22Rv1 (cell line): ENCODE measurements around the gene LOXL1.

Experiments used
- H3K27ac ChIP-seq: fragments of 450-650 bp; 2 replicates; pipeline ENCODE4 v1.5.1; 2017
- ZFX ChIP-seq: fragments of 450-650 bp; IDR thresholded peaks from 2 replicates; pipeline ENCODE4 v1.6.1; 2017; ENCODE audit warnings: antibody characterized with exemption, borderline replicate concordance
- TF ChIP-seq, protein P1 (sequence below): fragments of 450-650 bp; IDR thresholded peaks from 2 replicates; pipeline ENCODE4 v1.5.1; 2017; ENCODE audit warnings: mild to moderate bottlenecking

LOXL1 gene

DNA sequence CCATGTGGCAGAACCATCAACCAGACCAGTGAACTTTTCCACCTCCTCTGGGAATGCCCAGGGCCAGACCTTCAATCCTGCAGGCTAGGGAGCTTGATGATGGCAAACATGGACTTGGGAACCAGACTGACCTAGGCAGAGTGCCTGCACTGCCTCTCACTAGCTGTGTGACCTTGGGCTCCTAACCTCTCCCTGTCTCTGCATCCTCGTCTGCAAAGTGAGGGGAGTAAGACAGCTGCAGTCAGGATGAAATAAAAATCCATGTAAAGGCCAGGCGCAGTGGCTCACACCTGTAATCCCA, 17.5 kb upstream of the LOXL1 start:
- no peak overlapping the region for H3K27ac ChIP-seq
- no peak for TF ChIP-seq ZFX
- TF ChIP-seq, protein P1, sequence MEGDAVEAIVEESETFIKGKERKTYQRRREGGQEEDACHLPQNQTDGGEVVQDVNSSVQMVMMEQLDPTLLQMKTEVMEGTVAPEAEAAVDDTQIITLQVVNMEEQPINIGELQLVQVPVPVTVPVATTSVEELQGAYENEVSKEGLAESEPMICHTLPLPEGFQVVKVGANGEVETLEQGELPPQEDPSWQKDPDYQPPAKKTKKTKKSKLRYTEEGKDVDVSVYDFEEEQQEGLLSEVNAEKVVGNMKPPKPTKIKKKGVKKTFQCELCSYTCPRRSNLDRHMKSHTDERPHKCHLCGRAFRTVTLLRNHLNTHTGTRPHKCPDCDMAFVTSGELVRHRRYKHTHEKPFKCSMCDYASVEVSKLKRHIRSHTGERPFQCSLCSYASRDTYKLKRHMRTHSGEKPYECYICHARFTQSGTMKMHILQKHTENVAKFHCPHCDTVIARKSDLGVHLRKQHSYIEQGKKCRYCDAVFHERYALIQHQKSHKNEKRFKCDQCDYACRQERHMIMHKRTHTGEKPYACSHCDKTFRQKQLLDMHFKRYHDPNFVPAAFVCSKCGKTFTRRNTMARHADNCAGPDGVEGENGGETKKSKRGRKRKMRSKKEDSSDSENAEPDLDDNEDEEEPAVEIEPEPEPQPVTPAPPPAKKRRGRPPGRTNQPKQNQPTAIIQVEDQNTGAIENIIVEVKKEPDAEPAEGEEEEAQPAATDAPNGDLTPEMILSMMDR = no peak

DNA sequence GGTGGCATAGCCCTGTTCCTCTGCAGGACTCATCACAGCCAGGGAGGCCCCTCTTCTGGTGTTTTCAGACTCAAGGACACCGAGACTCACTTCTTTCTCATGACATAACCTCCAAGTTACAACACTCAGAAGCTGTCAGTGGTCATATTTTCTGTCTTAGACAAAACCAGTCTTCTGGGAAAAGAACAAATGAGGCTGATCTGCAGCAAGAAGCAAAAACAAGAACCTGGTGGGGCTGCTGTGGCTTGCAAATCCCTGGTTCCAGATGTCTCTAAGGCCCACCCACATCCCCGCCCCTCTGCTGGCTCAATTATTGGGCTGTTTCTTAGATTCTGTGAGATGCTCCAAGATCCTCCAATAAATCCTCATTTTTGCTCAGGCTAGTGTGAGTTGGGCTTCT, 16.6 kb upstream of the LOXL1 start:
- H3K27ac ChIP-seq = no peak overlapping the region
- TF ChIP-seq, protein P1 = no peak
- no peak for TF ChIP-seq ZFX

DNA sequence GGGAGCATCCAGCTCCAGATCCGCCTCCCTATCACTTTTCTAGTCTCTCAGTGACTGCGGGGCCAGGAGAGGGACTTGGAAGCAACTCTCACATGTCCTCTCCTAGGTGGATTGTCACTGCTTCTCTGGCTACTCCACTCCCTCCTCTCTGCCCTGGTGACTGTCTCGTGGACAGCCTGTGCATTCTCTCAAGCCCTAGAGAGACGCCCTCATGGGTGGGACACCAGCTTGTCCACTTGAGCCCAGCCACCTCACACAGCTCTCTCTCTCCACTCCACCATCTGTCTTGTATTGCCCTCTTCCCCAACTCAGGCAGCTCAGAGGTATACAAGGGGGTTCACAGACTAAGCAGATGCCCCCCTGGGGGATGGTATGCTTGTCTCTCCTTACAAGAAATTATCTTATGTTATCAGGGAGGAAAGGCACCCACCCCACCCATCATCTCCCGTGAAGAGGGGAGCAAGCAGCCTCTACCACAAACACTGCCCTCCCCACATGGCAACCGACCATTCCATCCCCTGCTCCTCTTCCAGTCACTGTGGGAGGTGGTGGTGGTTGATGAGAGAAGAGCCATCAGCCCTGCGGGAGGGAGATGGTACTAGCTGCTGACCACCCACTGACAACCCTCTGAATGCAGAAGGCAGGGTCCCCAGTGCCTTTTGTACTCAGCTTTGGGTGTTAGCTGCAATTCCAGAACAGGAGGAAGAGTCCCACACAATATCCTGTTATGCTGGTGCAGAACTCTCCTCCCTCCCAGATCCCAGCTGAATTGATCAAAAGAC, 15.5 kb upstream of the LOXL1 start:
- no peak overlapping the region for H3K27ac ChIP-seq
- TF ChIP-seq, protein P1 = no peak
- TF ChIP-seq ZFX = no peak

DNA sequence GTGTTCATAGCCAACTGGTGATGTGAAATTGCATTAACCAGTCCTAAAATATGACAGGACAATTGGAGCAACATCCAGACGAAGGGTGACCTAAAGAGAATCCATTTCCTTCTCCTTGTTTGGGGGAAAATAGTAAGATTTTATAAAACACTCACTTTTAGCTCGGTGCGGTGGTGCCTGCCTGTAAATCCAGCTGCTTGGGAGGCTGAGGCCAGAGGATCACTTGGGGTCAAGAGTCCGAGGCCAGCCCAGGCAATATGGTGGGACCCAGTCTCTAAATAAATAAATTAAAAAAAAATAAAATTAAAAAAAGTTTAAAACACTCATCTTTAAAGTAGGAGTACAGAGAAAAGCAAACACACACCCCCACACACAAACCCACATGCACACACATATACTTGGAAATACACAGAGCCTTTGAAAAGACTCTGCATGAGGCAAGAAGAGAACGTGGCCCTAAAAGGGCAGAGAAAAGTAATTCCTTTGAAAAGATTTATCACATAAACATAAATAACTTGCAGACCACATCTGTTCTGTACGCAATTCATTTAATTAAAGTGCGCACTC, 14.1 kb upstream of the LOXL1 start:
- TF ChIP-seq, protein P1 = no peak
- no peak for TF ChIP-seq ZFX
- no peak overlapping the region for H3K27ac ChIP-seq

DNA sequence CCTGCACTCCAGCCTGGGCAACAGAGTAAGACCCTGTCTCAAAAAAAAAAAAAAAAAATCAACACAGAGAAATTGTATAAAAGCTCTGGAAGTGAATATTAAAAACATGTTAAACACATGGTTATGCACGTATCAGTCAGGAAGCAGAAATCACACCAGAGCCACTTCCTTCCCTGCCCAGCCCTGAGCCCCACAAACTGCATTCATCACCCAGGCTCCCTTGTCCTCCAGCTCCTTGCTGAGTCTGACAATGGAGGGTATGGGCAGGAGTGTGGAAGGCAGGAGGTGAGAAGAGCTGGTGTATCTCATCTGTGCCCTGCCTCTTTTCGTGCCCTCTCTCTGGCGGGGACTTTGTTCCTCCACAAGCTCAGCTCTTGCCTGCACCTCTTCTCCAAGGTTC, 12.1 kb upstream of the LOXL1 start:
- no peak overlapping the region for H3K27ac ChIP-seq
- TF ChIP-seq, protein P1 = no peak
- no peak for TF ChIP-seq ZFX

DNA sequence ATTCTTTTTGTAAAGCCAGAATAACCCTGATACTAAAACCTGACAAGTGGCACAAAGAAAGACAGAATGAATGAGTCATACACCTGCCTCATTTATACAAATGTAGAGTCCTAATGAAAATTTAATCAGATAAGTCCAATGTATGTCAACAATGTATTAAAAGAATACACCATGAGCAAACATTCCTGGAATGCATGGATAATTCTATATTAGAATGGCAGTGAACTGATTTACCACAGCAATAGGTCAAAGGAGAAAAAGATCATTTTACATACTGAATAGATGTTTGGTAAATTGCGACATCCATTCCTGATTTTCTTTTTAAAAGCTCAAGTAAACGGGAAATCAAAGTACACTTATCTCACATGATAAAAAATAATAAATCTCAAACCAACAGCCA, 11.2 kb upstream of the LOXL1 start:
- TF ChIP-seq ZFX = no peak
- TF ChIP-seq, protein P1 = no peak
- H3K27ac ChIP-seq = no peak overlapping the region

DNA sequence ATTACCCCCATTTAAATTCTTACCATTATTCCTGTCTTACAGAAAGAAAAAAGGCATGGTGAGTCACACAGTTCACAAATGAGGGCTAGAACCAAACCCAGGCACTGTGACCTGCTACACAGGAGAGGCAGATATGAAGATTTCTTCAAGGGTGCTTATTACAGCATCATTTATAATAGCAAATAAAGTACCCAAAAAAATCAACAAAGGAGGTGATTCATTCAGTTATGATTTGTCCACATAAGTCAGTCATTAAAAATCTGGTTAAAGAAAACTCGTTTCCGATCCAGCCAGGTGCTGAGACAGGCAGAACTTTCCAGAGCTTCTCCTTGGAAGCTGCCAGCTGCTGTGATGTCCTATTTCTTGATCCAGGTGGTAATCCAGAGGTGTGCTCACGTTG, 7.5 kb upstream of the LOXL1 start:
- no peak for TF ChIP-seq ZFX
- TF ChIP-seq, protein P1 = no peak

More for the DNA sequence above, 7.5 kb upstream of the LOXL1 start:
- no peak overlapping the region for H3K27ac ChIP-seq
